ENCODE data around the gene KCNH1. TPM values are rescaled to one million over a fixed set of nuclear protein-coding genes. Genes with fewer than 3 reads are reported as not detected.

The KCNH1 gene
- total RNA-seq, 4 donors from 2014 or later: 0.24 to 1.6 TPM; not detected in 2

GRCh38 chr1:210722410-210723081 lies 411.4 kb downstream of the KCNH1 start:
- DNase-seq (ENCODE audit: low spot score) (no peak), ATAC-seq (ENCODE audit: low FRiP score) (no peak)
- TF ChIP-seq CTCF (IDR thresholded peaks at IDR 0.05): no peak

GRCh38 chr1:210715072-210715471 lies 418.9 kb downstream of the KCNH1 start:
- ATAC-seq (ENCODE audit: low FRiP score) (no peak), DNase-seq (ENCODE audit: low spot score) (no peak)
- TF ChIP-seq CTCF (IDR thresholded peaks at IDR 0.05): no peak

GRCh38 chr1:210711825-210712612 lies 421.9 kb downstream of the KCNH1 start:
- DNase-seq (ENCODE audit: low spot score) (no peak), ATAC-seq (ENCODE audit: low FRiP score) (no peak)
- no peak for TF ChIP-seq CTCF (IDR thresholded peaks at IDR 0.05)

GRCh38 chr1:210709701-210710100 lies 424.2 kb downstream of the KCNH1 start:
- no peak for ATAC-seq (ENCODE audit: low FRiP score)

GRCh38 chr1:210707300-210708240 lies 426.4 kb downstream of the KCNH1 start:
- ATAC-seq (ENCODE audit: low FRiP score) (no peak), DNase-seq (ENCODE audit: low spot score) (no peak)
- TF ChIP-seq CTCF (IDR thresholded peaks at IDR 0.05): no peak

More at GRCh38 chr1:210709701-210710100, 424.2 kb downstream of the KCNH1 start:
- no peak for TF ChIP-seq CTCF (IDR thresholded peaks at IDR 0.05)
- no peak for DNase-seq (ENCODE audit: low spot score)

GRCh38 chr1:210706246-210706645 lies 427.7 kb downstream of the KCNH1 start:
- ATAC-seq (ENCODE audit: low FRiP score) (no peak), DNase-seq (ENCODE audit: low spot score) (no peak)
- no peak for TF ChIP-seq CTCF (IDR thresholded peaks at IDR 0.05)
